ENCODE measurements around the gene CHD1.
"Not testable (repeated sequence)": the region's sequence is repeated elsewhere in the genome, so short reads cannot be mapped to it uniquely, and the experiment has no call there.

The CHD1 gene

DNA sequence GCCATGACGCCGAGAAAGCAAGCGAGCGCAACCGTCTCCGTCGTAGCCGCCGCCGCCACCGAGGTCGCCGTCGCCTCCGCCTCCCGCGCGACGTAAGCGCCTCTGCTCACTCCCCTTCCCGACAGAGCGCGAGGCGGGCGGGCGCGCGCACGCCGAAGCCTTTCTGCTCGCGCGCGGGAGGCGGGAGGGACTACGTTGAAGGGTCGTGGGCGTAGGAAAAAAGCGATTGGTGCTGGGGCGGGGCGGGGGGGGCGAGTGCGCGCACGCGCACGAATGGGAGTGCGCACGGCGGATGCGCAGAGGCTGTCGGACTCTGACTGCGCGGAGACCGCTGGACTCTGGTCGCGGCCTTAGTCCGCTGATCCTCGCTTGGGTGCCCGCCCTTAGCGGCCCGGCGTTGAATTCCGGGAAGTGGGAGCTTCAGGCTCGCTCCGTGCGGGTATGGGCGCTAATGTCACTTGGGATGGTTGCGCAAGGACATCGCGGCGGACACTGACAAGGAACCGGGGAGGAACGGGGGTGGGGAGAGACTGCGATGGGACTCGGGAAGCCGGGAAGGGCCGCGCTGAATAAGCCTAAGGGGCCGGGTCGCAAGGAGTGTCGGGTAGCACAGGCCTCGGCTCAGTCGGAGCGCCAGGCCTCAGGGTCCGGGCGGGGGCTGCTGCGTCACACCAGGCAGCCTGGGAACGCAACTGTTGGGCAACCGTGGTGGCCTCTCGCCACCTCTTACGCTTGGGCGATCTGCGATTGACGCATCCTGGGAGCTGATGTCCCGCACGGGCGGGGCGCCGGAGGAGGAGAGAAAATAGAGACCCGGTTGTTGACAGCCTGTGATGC is at the start of gene CHD1:
Gene CHD1, minus strand, starts transcription at position 135 of the 837 bp plus-strand sequence. CDS start 2,621 bp downstream, outside the sequence.
- DNase-seq (ENCODE audit: low read depth), result peak; percentile 93

DNA sequence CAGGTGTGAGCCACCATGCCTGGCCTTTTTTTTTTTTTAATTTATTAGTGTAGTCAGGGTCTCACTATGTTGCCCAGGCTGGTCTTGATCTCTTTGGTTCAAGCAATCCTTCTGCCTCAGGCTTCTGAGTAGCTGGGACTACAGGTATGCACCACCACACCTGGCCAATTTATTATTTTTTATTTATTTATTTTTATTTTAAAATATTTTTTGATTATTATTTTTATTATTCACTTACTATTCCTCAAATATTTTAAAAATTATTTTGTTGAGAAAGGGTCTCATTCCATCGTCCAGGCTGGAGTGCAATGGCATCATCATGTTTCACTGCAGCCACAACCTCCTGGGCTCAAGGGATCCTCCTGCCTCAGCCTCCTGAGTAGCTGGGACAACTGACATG is 49.7 kb upstream of the CHD1 start:
- no peak for DNase-seq (ENCODE audit: low read depth)

DNA sequence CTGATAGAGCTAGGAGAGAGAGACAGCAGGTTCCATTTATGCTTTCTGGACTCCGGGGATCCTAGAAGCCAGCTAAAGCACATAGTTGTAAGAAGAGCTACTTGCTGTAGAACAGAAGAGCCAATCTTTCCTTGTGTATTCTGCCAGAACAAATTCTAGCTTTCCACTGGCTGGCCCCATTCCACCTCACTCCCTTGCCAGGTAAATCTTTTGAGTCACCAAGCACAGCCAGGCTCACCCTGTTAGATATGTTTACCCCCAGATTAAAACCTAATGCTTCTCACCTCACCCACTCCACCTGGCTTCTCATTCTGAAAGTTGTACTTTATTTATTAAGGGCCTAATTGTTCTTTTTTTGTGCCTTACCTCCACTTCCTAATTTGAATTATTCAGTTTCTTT is 48.9 kb upstream of the CHD1 start:
- no peak for DNase-seq (ENCODE audit: low read depth)

DNA sequence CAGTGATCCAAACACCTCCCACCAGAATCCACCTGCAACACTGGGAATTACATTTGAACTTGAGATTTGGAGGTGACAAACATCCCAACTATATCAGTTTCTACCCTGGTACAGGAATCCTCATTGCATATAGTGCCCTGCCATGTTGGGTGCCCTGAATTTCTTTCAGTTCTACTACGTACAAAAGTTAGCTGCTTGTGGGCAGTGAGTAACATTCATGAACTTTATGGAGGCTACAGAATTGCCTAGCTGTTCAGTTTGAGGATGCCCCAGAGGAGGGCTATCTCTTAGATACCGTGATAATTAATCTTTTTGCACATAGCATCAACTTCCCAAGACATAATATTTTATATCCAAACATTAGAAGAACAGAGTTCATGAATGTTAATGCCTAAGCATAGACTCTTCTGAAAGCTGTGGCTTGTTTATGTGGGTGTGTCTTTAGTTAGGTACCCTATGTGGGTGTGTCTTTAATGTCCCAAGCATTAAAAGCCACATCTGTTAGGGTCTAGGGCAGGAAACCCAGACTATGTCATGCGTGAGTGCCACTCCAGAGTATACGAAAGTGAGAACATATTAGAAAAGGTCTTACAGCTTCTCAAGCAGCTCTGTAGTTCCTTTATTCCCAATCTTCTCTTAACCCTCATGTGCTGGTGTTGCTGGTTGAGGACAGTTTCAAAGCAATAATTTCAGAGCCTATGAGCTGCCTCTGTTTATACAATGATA is 47.0 kb upstream of the CHD1 start:
- no peak for DNase-seq (ENCODE audit: low read depth)

DNA sequence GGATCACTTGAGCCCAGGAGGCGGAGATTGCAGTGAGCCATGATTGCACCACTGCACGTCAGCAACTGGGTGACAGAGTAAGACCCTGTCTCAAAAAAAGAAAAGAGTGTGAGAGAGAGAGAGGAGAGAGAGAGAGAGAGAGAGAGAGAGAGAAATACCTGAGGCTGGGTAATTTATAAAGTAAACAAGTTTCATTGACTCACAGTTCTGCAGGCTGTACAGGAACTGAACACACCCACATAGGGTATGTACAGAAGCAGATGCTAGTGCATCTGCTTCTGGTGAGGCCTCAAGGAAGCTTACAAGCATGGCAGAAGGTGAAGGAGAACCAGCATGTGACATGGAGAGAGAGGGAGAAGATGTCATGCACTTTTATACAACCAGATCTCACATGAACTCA is 46.4 kb upstream of the CHD1 start:
- DNase-seq (ENCODE audit: low read depth), result no peak

DNA sequence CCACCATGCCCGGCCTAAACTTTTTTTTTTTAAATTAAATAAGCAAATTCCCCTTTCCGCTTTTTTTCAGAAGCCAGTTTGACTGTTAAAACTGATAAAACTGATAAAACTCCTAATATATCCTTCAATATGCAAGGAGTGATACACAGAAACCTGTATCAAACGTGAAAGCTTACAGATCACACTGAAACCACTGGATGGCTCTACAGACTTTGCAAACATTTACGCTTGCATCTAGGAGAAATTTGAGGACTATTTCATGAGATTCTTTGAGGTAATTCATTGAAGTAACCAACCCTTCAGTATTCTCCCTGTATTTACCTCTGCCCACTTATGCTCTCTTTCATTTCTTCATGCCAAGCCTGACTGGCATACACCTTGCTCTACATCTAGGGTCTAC is 40.6 kb upstream of the CHD1 start:
- no peak for DNase-seq (ENCODE audit: low read depth)

DNA sequence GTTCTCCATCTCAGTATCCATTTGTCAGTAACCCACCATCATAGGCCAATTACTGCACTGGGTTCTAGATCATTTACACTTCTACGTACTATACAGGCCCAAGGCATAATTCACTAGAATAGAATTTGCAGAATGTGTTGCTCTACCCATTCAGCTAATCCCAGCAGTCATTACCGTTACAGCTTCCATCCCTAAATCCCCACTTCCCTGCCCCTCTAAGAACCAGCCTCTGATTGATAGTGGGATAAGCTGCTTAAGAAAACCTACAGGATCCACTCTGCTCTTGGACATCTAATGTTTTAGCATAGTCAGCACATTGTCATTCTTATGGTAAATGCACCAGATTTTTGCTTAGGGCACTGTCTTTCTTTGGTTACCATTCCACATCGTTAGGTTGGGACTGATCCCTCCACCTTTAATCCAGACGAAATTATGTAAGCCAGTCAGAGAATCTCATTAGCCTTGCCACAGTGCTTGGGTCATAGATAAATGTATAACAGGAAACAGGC is 39.3 kb upstream of the CHD1 start:
- no peak for DNase-seq (ENCODE audit: low read depth)

DNA sequence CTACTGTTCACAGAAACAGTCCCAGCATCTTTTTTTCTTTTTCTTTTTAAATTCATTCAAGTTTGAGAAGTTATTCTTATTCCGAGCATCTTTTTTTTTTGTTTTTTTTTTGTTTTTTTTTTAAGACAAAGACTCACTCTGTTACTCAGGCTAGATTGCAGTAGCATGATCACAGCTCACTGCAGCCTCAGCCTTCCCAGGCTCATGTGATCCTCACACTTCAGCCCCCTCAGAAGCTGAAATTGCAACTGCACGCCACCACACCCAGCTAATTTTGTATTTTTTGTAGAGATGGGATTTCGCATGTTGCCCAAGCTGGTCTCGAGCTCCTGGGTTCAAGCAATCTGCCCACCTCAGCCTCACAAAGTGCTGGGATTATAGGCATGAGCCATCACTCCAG is 36.4 kb upstream of the CHD1 start:
- DNase-seq (ENCODE audit: low read depth), result no peak

DNA sequence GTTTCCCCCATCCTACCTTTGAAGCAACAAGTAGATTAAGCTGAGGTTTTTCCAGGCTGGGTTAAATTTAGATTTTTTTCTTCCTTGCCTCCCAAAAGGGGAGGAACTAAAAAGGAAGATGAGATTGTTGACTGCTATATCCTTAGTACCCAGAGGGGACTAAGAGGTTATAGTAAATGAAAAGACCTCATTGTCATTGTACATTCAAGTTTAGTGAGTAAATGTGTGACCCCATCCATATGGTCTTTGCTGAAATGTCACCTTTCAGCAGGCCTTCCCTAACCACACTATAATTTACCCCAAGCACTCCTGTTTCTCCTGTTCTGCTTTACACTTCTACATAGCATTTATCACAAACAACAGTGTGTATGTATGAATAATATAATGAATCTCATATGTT is 35.8 kb upstream of the CHD1 start:
- DNase-seq (ENCODE audit: low read depth), result no peak

DNA sequence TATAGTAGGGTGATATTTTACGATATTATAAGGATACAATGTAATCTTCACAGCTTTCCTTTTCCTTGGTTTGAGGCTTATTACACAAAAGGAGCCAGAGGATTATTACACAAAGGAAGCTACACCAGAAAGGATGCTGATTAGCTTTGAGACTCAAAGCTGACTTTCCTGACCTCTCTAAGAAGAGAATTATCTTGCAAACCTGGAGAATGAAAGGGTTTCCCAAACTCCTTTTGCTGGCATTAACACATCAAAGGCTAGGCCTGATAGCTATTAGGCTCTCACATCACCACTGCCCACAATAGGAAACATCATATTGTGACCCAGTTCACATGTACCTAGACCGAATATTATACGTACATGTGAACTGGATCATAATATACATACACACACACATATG is 34.2 kb upstream of the CHD1 start:
- no peak for DNase-seq (ENCODE audit: low read depth)

DNA sequence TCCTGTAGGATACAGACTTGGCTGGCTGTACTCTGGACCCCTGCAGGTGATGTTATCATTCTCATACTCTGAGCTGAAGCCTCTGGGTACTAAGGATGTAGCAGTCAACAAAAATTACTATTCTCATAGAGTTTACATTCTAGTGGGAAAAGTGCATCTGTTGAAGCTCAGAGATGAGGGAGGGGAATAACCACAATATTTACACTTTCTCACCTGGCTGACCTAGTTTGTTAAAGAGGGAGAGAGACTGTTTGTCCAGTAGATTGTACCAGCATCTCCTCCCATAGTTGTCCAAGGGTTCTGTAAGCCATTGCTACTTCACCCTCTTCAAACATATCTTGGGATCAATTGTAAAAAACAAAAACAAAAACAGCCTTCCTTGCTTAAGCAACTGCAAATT is 33.8 kb upstream of the CHD1 start:
- DNase-seq (ENCODE audit: low read depth), result no peak

DNA sequence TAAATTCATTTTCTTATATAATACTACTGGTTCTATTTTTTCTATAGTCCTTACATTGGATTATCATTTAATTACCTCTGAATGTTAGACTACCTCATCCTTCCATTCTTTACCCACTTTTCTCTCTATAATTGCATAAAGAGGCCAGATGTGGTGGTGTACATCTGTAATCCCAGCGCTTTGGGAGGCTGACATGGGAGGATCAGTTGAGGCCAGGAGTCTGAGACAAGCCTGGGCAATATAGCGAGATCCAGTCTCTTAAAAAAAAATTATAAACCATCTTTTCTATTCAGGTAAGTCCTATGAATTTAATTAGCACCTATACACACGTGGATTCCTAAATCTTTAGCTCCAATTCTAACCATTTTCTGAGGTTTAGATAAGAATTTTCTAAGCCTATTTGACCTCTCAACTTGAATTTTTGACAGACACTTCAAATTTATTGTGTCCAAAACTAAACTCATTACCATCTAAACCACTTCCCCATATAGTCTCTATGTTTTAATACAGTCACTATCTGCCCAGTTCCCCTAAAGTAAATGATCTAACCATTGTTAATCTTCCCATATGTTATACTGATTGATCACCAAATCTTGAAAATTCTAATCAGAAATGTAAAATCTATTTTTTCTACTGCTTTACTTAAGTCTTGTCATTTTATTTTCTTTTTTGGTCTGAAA is 33.0 kb upstream of the CHD1 start:
- no peak for DNase-seq (ENCODE audit: low read depth)

DNA sequence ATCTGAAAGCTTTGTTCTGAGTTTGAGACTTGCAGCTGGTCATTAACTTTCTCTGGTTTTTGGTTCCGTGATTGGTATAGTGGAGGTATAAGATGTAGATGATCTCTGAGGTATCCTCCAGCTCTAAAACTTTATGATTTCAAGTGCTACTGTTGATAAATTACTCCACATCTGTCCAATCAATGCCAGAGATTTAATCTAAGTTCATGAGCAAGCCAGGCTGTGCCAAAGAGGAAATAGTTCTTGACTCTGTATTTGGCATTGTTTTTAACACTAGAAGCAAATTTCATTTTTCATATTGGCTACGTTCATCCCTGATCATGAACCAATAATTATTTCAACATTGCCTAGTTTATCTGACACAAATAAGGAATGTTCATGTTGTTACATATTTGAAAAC is 28.5 kb upstream of the CHD1 start:
- no peak for DNase-seq (ENCODE audit: low read depth)

DNA sequence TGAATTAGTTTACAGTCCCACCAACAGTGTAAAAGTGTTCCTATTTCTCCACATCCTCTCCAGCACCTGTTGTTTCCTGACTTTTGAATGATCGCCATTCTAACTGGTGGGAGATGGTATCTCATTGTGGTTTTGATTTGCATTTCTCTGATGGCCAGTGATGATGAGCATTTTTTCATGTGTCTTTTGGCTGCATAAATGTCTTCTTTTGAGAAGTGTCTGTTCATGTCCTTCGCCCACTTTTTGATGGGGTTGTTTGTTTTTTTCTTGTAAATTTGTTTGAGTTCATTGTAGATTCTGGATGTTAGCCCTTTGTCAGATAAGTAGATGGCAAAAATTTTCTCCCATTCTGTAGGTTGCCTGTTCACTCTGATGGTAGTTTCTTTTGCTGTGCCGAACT is 27.1 kb upstream of the CHD1 start:
- DNase-seq (ENCODE audit: low read depth), result not testable (repeated sequence)

DNA sequence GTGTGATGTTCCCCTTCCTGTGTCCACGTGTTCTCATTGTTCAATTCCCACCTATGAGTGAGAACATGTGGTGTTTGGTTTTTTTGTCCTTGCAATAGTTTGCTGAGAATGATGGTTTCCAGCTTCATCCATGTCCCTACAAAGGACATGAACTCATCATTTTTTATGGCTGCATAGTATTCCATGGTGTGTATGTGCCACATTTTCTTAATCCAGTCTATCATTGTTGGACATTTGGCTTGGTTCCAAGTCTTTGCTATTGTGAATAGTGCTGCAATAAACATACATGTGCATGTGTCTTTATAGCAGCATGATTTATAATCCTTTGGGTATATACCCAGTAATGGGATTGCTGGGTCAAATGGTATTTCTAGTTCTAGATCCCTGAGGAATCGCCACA is 26.7 kb upstream of the CHD1 start:
- not testable (repeated sequence) for DNase-seq (ENCODE audit: low read depth)

DNA sequence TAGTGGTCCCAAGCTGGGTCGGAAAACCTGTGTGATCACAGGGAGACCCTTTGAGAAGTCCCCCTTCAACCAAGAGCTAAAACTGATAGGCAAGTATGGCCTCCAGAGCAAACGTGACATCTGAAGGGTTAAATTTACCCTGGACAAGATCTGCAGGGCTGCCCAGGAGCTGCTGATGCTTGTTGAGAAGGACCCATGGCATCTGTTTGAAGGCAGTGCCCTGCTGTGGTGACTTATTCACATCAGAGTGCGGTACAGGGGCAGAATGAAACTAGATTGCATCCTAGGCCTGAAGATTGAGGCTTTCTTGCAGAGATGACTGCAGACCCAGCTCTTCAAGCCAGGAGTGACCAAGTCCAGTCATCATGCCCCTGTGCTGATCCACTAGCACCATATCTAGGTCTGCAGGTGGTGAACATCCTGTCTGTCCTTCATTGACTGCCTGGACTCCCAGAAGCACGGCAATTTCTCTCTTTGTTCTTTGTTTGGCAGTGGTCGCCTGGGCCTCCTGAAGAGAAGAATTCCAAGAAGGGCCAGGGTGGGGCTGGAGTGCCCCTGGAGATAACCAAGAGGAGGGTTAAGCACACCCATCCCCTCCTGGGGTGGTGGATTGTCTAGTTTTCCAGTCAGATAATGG is 25.7 kb upstream of the CHD1 start:
- no peak for DNase-seq (ENCODE audit: low read depth)

DNA sequence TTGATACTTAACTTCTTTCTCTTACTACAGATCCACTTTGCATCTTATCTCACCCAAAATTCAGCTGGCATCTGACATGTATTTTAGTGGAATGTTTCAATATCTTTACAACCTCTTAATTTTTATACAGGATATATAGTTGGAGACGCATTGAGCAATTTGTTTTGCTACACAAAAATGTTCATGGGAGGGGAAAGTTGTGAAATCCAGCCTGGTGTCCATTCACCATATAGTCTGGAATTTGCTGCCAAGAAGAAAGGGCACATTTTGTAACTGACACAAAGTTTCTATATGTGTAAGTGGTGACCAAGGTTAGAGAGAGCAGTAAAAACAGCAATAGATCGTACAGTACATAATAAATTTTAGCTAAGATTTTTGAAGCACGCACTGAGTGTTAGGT is 14.0 kb upstream of the CHD1 start:
- no peak for DNase-seq (ENCODE audit: low read depth)

DNA sequence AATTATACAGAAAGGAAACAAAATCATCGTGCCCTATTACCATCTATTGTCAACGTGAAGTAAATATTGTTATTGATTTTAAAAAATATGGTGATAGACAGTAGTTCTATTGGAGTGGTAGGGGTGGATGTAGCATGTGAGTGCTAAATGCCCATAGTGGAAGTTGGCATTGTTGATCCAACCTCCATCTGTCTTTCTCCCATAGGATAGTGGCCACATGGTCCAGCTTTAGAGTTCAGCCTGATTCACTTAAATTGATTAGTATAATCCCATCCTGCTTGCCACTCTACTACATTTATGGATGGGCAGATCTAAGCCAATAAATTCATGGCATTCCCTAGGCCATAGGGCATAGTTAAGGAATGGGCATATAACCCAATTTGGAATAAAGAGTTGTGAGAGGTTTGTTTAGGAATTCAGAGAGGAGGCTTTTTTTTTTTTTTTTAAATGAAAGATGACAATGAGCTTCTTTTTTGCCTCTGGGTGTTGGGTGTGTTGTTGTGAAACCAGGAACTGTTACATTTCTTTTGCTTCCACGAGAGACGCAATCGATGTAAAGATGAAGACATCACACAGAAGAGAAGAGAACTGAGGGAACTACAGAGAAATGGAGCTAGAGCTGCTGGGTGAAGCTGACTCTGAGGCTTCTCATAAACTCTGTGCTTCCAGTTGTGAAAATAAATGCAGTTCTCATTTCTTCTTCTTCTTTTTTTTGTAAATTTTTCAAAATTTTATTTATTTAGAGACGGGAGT is 12.5 kb upstream of the CHD1 start:
- no peak for DNase-seq (ENCODE audit: low read depth)

DNA sequence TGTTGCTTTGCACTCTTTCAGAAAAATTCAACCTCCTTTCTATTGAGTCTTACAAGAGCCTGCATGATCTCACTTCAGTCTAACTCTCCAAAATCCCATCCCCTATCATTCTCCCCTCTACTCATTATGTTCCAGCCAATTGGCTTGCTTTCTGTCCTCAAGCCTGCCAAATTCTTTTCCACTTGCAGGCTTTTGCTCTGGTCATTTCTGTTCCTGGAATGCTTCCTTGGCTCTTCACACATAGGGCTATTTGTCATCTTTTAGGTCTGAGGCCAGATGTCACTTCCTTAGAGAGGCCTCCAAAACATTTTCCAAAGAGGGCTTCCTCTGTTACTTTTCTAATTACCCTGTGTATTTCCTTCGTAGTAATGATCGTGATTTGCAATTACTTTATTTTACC is 11.8 kb upstream of the CHD1 start:
- no peak for DNase-seq (ENCODE audit: low read depth)

DNA sequence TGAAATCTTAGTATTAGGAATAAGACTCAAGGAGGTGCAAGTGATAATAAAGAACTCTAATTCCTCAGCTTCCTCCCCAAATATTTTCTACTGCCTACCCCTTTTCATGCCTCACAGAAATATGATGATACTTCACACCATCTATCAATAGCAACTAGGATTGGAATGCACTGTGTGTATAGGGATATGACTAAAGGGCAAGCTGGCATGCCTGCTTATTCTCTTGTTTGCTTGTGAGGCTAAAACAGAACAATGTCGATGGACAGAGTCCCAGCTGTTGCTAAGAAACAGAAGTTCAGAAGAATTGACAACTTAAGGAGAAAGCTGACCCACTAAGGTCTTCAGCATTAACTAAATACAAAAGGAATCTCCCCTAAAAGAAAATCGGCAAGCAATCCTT is 9.7 kb upstream of the CHD1 start:
- DNase-seq (ENCODE audit: low read depth), result no peak

DNA sequence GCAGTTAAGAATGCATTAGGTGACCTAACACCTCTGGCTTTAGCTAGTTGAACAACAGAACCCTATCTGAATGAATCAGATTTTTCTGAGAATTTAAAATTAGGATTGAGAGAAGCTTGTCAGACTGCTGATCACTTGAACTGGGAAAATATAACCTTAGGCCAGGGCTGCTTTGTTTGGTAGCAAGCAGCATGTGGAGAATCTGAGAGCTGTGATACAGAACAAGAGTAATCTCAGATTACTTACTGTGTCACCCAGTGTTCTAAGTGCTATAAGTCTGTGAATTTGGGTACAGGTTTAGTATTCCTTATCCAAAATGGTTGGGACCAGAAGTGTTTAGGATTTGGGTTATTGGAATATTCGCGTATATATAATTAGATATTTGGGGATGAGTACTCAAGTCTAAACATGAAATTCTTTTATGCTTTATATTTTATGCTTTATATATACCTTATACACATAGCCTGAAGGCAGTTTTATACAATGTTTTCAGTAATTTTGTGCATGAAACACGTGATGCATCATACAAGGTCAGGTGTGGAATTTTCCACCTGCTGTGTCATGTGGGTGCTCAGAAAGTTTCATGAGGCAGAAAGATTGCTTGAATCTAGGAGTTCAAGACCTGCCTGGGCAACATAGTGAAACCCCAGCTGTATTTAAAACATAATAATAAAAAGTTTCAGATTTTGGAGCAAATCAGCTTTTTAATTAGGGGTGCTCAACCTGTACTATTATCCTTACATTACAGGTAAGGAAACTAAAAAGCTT is 8.3 kb upstream of the CHD1 start:
- no peak for DNase-seq (ENCODE audit: low read depth)

Data from activated T-cell treated with anti-CD3 and anti-CD28 coated beads for 24 hours (primary cell).